GM19463 (cell line): ENCODE measurements around the gene RINL.

Source experiments
- ATAC-seq: cut with Tn5 transposase; IDR thresholded peaks from one replicate; pipeline ENCODE4 v1.9.1; 2021; ENCODE audit warnings: mild to moderate bottlenecking, moderate library complexity; ENCODE audit not compliant: unreplicated experiment

The RINL gene

GRCh38 chr19:38850436-38850975 is 27.6 kb downstream of the RINL start:
- ATAC-seq: peak; percentile 75

- ATAC-seq: peak; percentile 49
Observed at GRCh38 chr19:38849860-38850435, 28.1 kb downstream of the RINL start, which contains the start of gene HNRNPL. HNRNPL (minus strand) TSS chr19:38849986; CDS start chr19:38849966, 20 bp downstream.

- ATAC-seq: peak; percentile 18
Observed at GRCh38 chr19:38849147-38849859, 28.8 kb downstream of the RINL start.

DNA sequence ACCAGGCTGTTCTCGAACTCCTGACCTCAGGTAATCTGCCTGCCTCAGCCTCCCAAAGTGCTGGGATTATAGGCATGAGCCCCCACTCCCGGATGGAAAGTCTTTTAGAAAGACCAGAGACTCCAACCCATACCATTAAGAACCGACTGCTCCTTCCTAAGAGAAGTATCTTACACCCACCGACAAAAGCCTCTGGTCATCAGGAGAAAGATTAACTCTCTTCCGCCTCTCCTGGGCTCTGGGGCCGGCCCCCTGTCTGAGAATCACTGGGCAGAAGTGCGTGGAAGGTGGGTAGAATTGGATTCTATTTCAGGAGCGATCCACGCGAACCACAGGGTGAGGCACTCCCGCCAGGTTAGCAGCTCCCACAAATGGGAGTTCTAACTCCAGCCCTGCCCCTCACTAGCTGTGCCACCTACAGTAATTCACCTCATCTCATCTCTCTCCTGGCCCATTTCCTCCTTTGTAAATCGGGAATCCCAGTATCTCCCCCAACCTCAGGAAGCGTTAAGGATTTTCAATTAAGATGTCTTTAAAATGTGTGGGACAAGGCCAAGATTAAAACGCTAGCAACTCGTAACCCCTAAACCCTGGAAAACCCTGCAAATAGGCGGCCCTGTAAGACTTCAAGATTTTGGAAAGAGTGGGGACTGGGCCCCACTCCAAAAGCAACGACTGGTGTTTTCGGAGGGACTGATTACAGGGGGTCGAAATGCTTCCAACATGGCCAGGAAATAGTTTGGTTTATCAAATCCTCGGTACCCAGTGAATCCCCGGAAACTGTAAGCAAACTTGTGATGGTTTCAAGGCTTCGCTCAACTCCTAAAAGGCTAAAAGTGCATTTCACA is 29.6 kb downstream of the RINL start:
- no peak for ATAC-seq

- no peak for ATAC-seq
Observed at GRCh38 chr19:38846097-38846496, 32.0 kb downstream of the RINL start.

- ATAC-seq: no peak
Observed at GRCh38 chr19:38845374-38846024, 32.6 kb downstream of the RINL start.

GRCh38 chr19:38844093-38844686 is 33.9 kb downstream of the RINL start:
- ATAC-seq: no peak

DNA sequence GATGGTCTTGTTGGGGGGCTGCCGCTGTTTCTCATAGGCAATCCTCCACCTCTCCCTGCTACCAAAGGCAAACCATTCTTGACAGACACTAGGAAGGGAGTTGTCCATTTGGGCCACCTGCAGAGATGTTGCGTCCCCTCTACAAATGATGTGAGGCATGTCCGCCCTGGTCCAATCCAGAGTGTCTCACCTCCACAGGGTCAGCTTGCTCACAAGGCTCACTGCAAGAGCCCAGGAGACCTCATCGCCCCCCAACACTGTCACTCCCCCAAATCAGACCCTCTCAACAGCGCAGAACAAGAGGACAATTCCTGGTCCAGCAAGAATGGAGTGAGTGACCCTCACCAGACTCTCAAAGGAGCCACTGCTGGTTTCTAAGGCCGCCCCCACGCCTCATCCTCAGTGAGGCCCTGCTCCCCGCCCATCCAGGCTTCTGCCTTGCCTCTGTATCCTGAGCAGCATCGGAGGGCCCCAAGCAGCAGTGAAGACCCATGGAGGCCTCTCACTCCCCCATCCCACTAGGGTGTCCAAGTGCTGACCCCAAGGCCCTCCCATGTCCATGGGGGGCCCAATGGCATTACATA is 34.8 kb downstream of the RINL start:
- no peak for ATAC-seq

- no peak for ATAC-seq
Observed at GRCh38 chr19:38842439-38843174, 35.5 kb downstream of the RINL start.

DNA sequence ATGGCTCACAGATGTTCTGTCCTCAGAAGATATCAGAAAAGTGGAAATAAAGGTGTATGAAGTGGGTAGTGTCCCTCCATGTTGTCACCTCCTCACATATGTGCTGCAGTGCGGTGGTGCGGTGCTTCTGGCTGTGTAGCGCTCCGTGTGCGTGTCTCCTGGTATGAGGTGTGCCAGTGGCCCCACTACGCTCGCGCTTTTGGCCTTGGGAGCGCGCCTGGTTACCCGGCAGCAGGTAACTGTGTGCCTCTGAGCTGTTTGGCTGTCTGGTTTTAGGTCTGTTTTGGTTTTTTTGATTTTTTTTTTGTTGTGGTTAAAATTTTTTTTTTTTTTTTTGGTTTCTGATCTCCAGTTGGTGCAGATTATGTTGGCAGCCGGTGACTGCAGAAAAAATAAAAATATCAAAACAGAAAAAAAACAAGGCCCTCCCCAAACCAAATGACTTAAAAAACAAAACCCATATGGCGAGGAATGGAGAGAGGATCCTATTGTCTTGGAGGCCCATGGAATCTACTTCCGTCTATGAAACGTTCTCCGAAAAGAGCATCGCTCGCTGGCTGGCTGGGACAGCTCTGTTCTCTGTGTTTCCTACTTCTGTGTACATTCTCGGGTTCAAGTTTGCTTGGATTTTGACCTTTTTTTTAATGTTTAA is 36.2 kb downstream of the RINL start:
- no peak for ATAC-seq

DNA sequence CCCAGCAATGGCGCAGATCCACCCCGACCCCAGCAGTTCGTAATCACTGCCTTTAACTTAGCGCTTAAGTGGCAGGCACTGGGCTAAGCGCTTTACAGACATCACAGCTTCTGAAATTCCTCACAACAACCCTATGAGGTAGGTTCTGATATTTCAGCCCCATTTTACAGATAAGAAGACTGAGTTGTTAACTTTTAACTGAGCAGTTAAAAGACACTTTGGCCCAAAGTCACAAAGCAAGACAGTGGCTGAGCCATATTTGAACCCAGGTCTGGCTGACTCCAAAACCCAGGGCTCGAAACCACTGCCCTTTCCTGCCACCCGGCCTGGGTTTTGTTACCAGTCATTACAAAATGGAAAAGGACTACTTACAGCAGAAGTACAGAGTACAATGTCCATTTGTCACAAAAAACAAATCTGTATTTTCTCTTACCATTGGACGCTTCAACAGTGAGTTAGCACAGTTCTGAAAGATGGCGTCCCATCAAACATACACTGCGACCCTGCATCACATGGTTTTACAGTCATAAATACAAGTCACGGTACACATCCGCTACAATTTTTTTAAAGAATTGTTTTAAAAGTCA is 36.8 kb downstream of the RINL start:
- ATAC-seq: no peak

DNA sequence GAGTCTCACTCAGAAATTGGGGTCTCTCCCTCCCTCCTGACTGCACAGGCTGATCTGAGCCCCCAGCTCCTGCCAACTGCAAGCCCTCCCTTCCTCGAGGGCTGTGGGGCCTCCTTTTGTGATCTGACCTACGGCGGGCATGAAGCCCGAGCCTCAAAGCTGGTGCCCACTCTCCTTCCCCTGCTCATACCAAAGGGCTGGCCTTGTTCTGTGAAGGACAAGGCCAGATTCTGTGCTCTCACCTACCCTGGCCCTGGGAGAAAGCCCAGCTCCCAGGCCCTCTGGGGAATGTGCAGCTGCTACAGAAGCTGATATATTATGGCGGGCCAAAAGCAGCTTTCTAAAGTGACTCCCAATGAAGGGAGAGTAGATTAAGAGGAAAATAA is 37.5 kb downstream of the RINL start:
- ATAC-seq: no peak

DNA sequence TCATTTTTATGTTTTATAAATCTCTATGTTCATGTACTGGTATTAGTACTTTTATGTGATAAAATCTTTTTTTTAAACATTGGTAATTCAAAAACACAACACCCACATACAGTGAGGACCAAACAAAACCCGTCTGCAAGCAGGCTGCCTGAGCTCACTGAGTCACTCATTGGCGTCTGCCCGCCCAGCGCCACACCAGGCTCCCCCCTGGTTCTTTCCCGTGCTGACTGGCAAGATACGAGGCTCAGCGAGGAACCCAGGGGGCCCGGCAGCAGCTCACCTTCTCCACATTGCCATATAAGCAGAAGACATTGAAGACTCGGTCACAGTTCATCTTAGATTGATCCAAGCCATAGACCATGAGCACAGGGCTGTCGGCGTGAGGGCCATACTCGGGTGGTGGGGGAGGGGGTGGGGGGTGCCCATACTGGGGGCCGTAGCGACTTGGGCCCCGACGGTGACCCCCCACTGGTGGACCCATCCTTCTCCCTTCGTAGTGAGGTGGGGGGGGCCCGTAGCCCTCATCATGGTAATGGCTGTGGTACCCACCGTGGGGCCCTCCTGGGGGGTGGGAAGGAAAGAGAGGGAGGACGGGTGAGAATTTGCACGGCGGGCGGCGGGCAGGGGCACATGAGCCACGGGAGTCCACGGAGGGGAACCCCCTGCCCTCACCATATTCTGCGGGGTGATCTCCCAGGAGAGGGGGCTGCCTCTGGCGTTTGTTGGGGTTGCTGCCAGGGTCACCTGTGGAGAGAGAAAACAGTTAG is 38.1 kb downstream of the RINL start:
- ATAC-seq: no peak

- ATAC-seq: no peak
Observed at GRCh38 chr19:38838986-38839761, 38.9 kb downstream of the RINL start.

DNA sequence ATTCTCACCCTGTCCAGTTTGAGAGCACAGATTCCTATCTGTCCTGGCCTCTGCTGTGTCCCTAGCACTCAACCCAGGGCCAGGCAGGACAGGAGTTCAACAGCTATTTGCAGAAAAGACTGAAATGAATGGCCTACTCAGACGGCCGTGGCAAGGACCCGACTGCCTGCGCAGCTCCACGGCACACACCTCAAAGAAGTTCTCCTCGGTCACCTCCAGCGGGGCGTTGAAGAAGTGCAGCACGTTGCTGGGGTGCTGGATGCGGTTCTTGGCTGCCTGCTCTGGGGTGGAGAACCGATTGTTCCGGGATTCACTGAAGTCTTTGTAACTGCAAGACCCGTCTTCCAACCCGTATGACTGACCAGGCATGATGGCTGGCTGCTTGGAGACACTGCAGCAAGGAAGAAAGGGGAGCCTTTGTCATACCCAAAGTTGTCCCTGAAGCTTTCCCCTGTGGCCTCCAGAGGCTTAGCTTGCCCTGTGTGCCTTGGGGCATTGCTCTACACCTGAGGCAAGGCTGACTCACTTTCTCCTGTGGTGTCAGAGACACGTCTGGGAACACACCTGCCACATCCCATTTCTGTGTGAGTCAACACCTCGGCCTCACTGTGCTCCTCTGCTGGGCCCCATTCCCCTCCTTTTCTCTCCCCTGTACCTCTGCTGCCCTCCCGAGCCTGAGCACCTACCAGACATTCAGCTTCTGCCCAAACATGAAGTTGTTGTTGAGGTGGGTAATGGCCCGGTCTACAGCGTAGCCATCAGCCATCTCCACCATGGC is 39.7 kb downstream of the RINL start:
- ATAC-seq: no peak

DNA sequence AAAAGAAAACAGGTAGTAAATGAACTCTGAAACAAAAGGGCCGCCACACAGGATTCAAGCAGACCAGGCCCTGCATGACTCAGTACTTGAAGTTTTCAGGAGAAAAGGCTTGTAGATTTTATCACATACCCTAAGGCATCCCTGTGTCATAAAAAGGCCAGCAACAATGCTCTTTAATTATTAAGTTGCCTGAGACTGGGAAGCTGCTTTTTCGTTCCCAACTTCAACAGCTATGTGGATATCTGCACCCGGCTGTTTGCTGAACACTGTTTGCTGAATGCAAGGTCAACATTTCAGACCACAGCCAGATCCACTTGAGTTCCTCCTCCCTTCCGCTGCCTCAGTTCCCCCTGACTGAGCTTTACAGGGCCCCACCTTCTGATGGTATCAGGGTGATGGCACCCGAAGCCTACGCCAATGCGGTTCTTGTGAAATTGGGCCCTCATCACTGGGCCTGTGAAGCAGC is 40.4 kb downstream of the RINL start:
- no peak for ATAC-seq
